GM19240 (cell line): Measurements from ENCODE around the gene PGA4.
"Not testable (repeated sequence)": the region's sequence is repeated elsewhere in the genome, so short reads cannot be mapped to it uniquely, and the experiment has no call there.

Experiments
- DNase-seq: peaks from one replicate; pipeline ENCODE4 v3.0.0; 2011; ENCODE audit warnings: low spot score; ENCODE audit not compliant: insufficient read length

PGA4 gene

GRCh38 chr11:61249201-61249600 lies 27.1 kb downstream of the PGA4 start:
- not testable (repeated sequence) for DNase-seq

GRCh38 chr11:61250796-61251765 lies 28.9 kb downstream of the PGA4 start:
- not testable (repeated sequence) for DNase-seq

GRCh38 chr11:61252332-61252731 lies 30.2 kb downstream of the PGA4 start:
- not testable (repeated sequence) for DNase-seq

GRCh38 chr11:61254403-61255025 lies 32.4 kb downstream of the PGA4 start:
- peak; percentile 92 for DNase-seq

- no peak for DNase-seq
These were observed 34.7 kb downstream of the PGA4 start for GRCh38 chr11:61256710-61257482.

GRCh38 chr11:61258546-61258945 lies 36.4 kb downstream of the PGA4 start:
- no peak for DNase-seq

- no peak for DNase-seq
These were observed 37.2 kb downstream of the PGA4 start for GRCh38 chr11:61259363-61259762.

GRCh38 chr11:61264371-61264770 lies 42.2 kb downstream of the PGA4 start:
- no peak for DNase-seq

GRCh38 chr11:61264795-61265194 lies 42.6 kb downstream of the PGA4 start:
- DNase-seq = no peak

- no peak for DNase-seq
These were observed 43.2 kb downstream of the PGA4 start for GRCh38 chr11:61265357-61265756.

GRCh38 chr11:61266602-61267001 lies 44.5 kb downstream of the PGA4 start:
- no peak for DNase-seq

GRCh38 chr11:61267437-61267841 lies 45.3 kb downstream of the PGA4 start:
- DNase-seq = no peak

GRCh38 chr11:61268588-61269250 lies 46.6 kb downstream of the PGA4 start:
- DNase-seq = no peak

GRCh38 chr11:61270354-61271076 lies 48.4 kb downstream of the PGA4 start:
- no peak for DNase-seq

- DNase-seq = no peak
These were observed 50.6 kb downstream of the PGA4 start for GRCh38 chr11:61272731-61273130.

GRCh38 chr11:61273178-61274078 lies 51.3 kb downstream of the PGA4 start:
- no peak for DNase-seq

GRCh38 chr11:61274084-61274483 lies 51.9 kb downstream of the PGA4 start:
- no peak for DNase-seq

- DNase-seq = no peak
These were observed 53.0 kb downstream of the PGA4 start for GRCh38 chr11:61275191-61275590.

- no peak for DNase-seq
These were observed 55.2 kb downstream of the PGA4 start for GRCh38 chr11:61277186-61278000.
